HPDE6-E6E7 (cell line): Measurements from ENCODE around the gene C7orf25.
A peak's percentile ranks its signal among the peaks of the same experiment; 100 is the strongest.

Source experiments
- DNase-seq: peaks from one replicate; pipeline ENCODE4 v3.0.0; 2011; ENCODE audit warnings: missing footprints; ENCODE audit errors: extremely low spot score

Gene C7orf25

DNA sequence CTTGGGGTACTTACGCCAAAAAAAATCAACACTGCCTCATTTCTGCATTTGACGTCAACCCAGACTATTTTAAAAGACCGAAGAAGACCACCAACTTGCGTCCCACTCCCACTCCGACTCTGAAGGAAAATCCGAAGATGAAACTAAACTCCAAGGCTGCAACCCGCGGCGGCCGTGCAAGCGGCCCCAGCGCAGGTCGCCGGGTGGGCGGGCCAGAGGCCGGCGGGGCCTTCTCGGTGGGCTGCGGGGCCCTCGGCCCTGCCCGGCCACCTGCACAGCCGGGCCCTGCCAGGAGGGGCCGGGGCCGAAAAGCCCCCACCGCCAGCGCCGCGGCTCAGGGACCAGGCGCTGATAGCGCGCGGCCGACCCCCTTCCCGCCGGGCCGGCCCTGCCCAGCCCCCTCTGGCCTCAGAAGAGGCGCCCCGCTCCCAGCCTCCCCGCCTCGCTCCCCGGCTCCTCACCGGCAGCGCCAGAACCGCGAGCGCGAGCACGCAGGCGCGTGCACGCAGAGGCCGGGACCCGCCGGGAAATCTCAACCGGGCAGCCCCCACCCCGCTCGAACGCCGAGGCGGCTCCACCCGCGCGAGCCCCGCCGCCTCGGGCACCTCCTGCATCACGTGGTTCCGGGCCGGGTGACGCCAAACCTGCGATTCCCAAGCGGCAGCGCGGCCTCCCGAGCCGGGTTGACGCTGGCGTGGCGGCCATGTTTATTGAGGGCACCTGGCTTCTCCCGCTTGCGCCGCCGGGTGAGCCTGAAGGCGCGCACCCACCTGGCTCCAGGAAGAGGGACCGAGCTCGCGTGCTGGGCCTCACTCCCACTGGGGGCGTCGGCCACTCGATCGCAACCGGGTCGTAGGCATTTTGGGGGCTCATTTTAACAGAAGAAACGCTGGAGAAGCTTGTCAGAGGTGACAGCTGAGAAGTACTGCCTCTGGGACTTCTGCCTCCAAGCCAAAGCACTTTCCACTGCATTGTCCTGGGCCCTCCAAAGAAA is at the start of gene C7orf25:
Gene C7orf25 (minus strand): TSS at position 617 of the 994 bp plus-strand sequence. CDS start 1,170 bp downstream, outside the sequence.
- peak; percentile 81 for DNase-seq

- DNase-seq: no peak
Measured at GRCh38 chr7:42961170-42961569, 49.3 kb upstream of the C7orf25 start.

DNA sequence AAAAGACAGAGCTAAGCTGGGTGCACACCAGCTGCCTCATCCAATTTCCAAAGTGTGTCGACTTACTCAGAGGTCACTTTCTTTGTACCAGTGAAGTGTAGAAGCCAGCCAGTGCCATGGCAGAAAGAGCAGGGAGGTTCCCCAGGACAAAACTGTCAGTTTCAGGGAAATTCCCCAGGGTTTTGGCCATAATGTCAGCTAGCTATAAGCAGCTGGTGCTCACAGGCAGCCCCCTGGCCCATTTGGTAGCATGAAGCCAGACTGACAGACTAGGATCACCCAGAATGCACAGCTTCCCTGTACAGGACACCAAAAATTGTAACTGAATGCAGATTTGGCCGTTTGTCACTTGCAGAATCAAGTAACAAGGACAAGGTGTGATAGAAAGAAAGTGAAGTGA is 48.9 kb upstream of the C7orf25 start:
- DNase-seq: no peak

- no peak for DNase-seq
Measured at GRCh38 chr7:42959549-42959948, 47.7 kb upstream of the C7orf25 start.

- DNase-seq: no peak
Measured at GRCh38 chr7:42956062-42956461, 44.2 kb upstream of the C7orf25 start.

GRCh38 chr7:42953994-42954393 is 42.1 kb upstream of the C7orf25 start:
- DNase-seq: no peak

- no peak for DNase-seq
Measured at GRCh38 chr7:42952328-42952727, 40.5 kb upstream of the C7orf25 start.

DNA sequence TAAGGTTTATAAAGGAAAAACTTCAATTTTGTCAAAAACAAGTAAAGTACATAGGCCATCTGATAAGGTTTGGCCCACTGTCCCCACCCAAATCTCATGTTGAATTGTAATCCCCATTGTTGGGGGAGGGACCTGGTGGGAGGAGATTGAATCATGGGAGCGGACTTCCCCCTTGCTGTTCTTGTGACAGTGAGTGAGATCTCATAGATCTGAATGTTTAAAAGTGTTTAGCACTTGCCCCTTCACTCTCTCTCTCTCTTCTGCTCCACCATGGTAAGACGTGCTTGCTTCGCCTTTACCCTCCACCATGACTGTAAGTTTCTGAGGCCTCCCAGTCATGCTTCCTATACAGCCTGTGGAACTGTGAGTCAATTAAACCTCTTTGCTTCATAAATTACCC is 38.5 kb upstream of the C7orf25 start:
- DNase-seq: no peak

GRCh38 chr7:42947521-42947920 is 35.7 kb upstream of the C7orf25 start:
- DNase-seq: no peak

GRCh38 chr7:42946627-42946950 is 34.7 kb upstream of the C7orf25 start:
- DNase-seq: no peak

DNA sequence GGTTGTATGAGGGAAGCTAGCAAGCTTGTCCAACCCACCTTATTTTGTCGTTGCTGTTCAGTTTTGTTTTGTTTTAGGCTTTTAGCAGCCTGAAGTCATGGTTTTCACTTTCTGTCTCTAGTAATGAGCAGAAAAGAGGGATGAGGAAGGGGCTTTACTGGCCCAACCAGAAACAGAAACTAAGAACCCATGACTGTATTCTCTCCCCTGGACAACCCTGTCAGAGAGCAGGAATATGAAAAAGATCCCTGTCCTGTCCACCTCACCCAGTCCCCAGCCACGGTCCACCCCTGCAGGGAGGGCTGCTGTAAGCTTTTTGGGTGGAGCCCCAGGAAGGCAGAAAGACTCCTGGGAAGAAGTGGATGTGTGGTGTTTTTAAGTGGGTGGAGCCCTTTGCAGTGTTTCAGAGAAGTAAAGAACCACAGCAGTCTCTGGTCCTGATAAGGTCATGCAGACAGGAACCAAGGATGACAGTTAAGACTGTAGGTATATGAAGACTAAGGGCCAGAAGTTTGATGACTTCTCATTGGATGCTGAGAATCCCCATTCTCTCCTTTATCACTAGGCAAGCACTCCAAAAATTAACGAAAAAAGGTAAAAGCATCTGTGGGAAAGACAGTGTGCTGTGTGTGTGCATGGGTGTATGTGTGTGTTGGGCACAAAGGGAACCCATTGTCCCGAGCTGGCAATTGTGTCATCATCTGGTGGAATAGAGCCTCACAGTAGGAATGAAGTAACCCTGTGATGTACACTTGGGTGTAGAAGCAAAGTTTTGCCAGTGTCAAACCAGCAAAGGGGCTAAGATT is 34.2 kb upstream of the C7orf25 start:
- no peak for DNase-seq

DNA sequence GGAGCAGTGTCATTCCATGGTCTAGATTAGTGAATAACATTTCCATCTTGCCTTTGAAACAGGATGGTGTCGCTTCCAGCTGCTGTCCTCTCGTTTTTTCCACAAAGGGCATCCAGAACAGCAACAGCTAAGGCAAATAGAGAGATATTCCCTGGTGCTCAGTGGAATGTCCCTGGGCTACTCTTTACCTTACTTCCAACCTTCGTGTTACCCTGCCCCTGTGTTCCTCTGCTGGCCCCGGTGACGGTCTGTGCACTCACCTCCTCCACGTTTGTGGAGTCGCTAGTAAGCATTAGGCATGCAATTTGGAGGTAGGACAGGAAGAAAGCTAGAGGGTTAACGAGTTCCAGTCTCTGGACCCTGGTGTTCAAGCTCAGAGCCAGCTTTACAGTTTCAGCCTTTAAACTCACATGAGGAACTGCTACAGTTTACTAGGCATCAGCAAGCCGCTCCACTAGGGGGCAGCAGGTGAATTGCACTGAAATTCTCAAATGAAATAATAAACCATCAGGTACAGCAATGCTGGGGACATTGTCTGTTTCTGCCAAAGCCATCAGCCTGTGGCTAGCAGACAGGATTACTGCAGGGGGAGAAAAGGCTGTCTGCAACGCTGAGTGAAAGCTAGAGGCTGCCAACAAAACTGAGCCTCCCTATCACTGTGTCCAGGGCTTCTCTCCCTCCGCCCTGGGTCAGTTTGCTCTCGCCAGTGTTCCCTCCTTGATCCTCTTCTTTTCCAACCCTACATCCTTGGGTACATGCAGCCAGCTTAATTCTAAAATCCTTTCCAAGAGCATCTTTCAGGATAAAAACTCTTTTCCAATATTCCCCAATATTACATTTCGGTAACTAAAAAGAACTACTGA is 29.3 kb upstream of the C7orf25 start:
- peak; percentile 53 for DNase-seq

DNA sequence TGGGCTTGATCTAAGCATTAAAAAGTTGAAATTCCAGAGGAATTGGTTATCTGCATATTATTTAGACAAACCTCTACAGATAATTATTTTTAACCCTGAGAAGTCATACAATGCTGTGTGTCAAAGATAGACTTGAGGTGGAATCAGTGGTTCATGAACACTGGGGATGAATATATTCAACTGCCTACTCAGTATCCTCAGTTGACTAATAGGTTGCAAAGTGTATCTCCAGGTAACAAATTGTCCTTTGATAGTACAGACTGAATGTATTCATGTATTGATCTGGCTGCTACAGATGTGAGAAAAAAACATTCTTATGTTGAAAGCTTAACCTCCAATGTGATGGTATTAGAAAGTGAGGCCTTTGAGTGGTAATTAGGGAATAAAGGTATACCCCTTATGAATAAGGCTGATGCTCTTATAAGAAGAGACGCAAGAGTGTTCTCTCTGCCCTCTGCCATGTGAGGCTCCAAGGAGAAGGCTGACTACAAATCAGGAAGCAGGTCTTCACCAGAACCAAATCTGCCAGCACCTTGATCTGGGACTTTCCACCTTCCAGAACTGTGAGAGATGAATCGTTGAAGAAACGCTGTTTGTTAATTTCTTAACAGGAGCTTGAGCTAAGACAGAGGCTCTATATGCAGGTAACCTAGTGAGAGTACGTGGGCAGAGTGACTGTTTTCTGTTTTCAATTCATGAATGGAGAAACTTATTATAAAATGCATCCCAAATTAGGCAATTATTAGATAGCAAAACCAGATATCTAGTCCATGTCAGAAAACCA is 27.8 kb upstream of the C7orf25 start:
- no peak for DNase-seq

- no peak for DNase-seq
Measured at GRCh38 chr7:42935861-42936260, 24.0 kb upstream of the C7orf25 start.

- no peak for DNase-seq
Measured at GRCh38 chr7:42934291-42934690, 22.4 kb upstream of the C7orf25 start.

DNA sequence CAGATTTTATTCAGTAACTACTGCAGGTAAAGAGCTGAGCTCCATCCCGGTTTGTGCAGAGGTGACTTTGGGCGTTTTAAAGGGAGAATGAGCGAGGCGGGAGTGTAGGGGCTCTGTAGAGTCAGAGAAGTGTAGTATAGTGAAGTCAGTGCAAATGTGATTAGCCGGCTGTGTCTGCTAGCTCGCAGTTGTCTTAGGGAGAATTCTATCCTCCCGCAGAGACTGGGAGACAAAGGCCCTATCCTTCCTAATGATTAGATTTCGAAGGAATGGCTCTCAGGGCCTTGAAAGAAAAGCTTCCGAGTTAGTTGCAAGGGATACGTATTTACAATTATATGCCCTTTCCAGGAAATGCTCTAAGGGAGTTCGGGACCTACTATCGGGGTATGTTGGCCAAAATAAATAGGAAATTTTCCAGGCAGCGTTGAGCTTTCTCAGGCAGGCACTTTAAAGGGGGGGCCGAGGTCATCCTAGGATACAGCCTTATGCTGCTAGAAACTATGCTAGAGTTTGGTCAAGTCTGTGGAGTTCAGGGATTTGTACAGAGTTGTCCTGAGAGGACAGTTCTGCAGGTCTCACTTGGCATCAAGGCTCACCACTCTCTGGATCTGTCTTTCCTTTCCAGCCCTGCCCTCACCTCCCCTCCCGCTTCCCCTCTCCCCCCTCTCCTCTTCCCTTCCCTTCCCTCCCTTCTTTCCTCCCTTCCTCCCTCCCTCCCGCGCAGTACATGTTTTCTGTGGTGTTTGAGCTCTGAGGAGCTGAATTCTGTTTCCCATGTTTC is 21.1 kb upstream of the C7orf25 start:
- DNase-seq: no peak

DNA sequence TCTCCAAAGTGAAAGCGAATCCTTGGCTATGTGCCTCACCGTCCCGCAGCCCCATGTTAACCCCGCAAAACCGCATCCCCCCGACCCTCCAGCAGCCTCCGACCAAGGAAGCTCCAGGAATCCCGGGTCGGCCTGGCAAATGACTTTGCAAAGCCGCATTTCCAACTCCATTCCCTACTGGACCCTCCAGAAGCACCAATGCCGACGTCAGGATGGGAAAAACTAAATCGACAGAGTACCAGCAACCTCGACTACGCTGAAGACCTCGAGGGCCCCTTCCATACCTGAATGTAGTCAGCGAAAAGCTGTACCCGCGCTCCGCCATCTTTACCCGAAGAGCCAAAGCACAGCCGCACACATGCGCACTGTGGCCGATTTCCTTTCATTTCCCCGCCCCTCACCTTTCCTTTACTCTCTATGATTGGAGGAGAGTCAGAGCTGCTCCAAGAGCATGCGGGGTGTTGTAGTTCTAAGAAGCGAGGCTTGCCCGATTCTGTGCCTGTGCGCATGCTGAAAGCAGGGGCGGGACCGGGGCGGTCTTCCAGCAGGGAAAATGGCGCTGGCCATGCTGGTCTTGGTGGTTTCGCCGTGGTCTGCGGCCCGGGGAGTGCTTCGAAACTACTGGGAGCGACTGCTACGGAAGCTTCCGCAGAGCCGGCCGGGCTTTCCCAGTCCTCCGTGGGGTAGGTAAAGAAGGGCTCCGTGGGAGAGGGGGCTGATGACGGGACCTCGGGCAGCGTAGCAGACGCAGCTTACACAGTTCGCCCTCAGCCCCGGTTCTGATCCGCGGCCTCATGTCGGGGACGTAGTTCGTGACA is 20.2 kb upstream of the C7orf25 start, which contains the start of the genes MRPL32 and PSMA2:
Gene MRPL32 (plus strand): TSS at position 543 of the 818 bp plus-strand sequence. CDS start 11 bp downstream, at position 554.
Gene PSMA2 (minus strand): TSS at position 341 of the 818 bp plus-strand sequence. CDS start 16 bp downstream, at position 325.
- peak; percentile 98 for DNase-seq

GRCh38 chr7:42931447-42931833 is 19.6 kb upstream of the C7orf25 start:
- no peak for DNase-seq

GRCh38 chr7:42930889-42931288 is 19.0 kb upstream of the C7orf25 start:
- no peak for DNase-seq
